CD4-positive, alpha-beta T cell treated with Interleukin-21 for 1 hour (primary cell): Measurements from ENCODE around the gene GID4.
"Not testable (repeated sequence)": the region's sequence is repeated elsewhere in the genome, so short reads cannot be mapped to it uniquely, and the experiment has no call there.

Source experiments
- DNase-seq: peaks from one replicate; pipeline ENCODE4 v3.0.0-alpha.2; 2020

GID4 gene

GRCh38 chr17:18038861-18039534 is at the start of gene GID4, which contains the start of gene ATPAF2:
Gene GID4 (plus strand): TSS chr17:18039408. CDS start chr17:18039465, 57 bp downstream.
Gene ATPAF2 (minus strand): TSS chr17:18039168. CDS start chr17:18039013, 155 bp downstream.
- DNase-seq = peak; percentile 99

- DNase-seq = no peak
Observed at GRCh38 chr17:17989618-17990017, 49.6 kb upstream of the GID4 start.

- DNase-seq = no peak
Observed at GRCh38 chr17:17990282-17990681, 48.9 kb upstream of the GID4 start.

- no peak for DNase-seq
Observed at GRCh38 chr17:17993366-17993765, 45.8 kb upstream of the GID4 start.

- DNase-seq = no peak
Observed at GRCh38 chr17:17993852-17994251, 45.4 kb upstream of the GID4 start.

GRCh38 chr17:17994271-17995069 is 44.7 kb upstream of the GID4 start:
- DNase-seq = no peak

GRCh38 chr17:17995887-17996286 is 43.3 kb upstream of the GID4 start:
- not testable (repeated sequence) for DNase-seq

GRCh38 chr17:17998934-17999333 is 40.3 kb upstream of the GID4 start:
- DNase-seq = no peak

- DNase-seq = no peak
Observed at GRCh38 chr17:17999364-18000029, 39.7 kb upstream of the GID4 start.

GRCh38 chr17:18000030-18000408 is 39.2 kb upstream of the GID4 start:
- DNase-seq = no peak

GRCh38 chr17:18002171-18002570 is 37.0 kb upstream of the GID4 start:
- DNase-seq = no peak

- no peak for DNase-seq
Observed at GRCh38 chr17:18004345-18004744, 34.9 kb upstream of the GID4 start.

- DNase-seq = no peak
Observed at GRCh38 chr17:18004884-18005305, 34.3 kb upstream of the GID4 start.

GRCh38 chr17:18005496-18005895 is 33.7 kb upstream of the GID4 start:
- no peak for DNase-seq

- no peak for DNase-seq
Observed at GRCh38 chr17:18006495-18007239, 32.5 kb upstream of the GID4 start.

GRCh38 chr17:18008496-18009268 is 30.5 kb upstream of the GID4 start:
- DNase-seq = no peak

GRCh38 chr17:18009609-18010420 is 29.4 kb upstream of the GID4 start:
- DNase-seq = no peak

GRCh38 chr17:18011286-18011685 is 27.9 kb upstream of the GID4 start:
- DNase-seq = no peak

GRCh38 chr17:18014006-18014405 is 25.2 kb upstream of the GID4 start:
- no peak for DNase-seq

- DNase-seq = no peak
Observed at GRCh38 chr17:18015593-18015992, 23.6 kb upstream of the GID4 start.

GRCh38 chr17:18016426-18016825 is 22.8 kb upstream of the GID4 start:
- no peak for DNase-seq
